Measurements from ENCODE around the gene ANKRD28. TPM values are rescaled to one million over a fixed set of nuclear protein-coding genes. Genes with fewer than 3 reads are reported as not detected.
A peak's percentile ranks its signal among the peaks of the same experiment; 100 is the strongest.

ANKRD28 gene
- total RNA-seq, 2 experiments from 2014 or later: 52.9 to 59.9 TPM

GRCh38 chr3:15631426-15632211 is 166.2 kb downstream of the ANKRD28 start:
- no peaks in the 10 kb centered on the region for H4K20me1 ChIP-seq (ENCODE audit: insufficient read depth, low read length)
- no peak overlapping the region for H3K4me3 ChIP-seq (ENCODE audit: low read depth, low read length, poor library complexity, severe bottlenecking)
- no peak overlapping the region for H2AFZ ChIP-seq (ENCODE audit: low read length)
- H3K79me2 ChIP-seq (ENCODE audit: insufficient read depth, low read depth, low read length): no peaks in the 10 kb centered on the region
- intact Hi-C loops (cut with micrococcal nuclease; ENCODE audit: unreplicated experiment): loop anchor here (2.0 to 10.0 kb wide), 4 partner anchors 323 to 616 kb away; no protein-coding TSS in a partner anchor
- no peaks in the 10 kb centered on the region for H3K36me3 ChIP-seq (ENCODE audit: insufficient read depth, low read length)
- TF ChIP-seq EZH2phosphoT487 (IDR thresholded peaks at IDR 0.05; ENCODE audit: borderline replicate concordance, low read depth, low read length): no peak
- TF ChIP-seq, protein P1, sequence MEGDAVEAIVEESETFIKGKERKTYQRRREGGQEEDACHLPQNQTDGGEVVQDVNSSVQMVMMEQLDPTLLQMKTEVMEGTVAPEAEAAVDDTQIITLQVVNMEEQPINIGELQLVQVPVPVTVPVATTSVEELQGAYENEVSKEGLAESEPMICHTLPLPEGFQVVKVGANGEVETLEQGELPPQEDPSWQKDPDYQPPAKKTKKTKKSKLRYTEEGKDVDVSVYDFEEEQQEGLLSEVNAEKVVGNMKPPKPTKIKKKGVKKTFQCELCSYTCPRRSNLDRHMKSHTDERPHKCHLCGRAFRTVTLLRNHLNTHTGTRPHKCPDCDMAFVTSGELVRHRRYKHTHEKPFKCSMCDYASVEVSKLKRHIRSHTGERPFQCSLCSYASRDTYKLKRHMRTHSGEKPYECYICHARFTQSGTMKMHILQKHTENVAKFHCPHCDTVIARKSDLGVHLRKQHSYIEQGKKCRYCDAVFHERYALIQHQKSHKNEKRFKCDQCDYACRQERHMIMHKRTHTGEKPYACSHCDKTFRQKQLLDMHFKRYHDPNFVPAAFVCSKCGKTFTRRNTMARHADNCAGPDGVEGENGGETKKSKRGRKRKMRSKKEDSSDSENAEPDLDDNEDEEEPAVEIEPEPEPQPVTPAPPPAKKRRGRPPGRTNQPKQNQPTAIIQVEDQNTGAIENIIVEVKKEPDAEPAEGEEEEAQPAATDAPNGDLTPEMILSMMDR (conservative IDR thresholded peaks at IDR 0.05; ENCODE audit: low read length): no peak
- H3K9me3 ChIP-seq (ENCODE audit: low read length): no peaks in the 10 kb centered on the region
- DNase-seq (ENCODE audit: low spot score): no peak
- CTCF ChIA-PET (ENCODE audit: unreplicated experiment): no interaction called here
- H3K9me2 ChIP-seq (ENCODE audit: insufficient read depth, low read length): no peaks in the 10 kb centered on the region
- BruUV-seq (replicated peaks): no TSS peak
- H3K4me1 ChIP-seq (ENCODE audit: insufficient read depth, low read length, poor library complexity, severe bottlenecking): peaks cover 10% of the 10 kb centered on the region
- no peak overlapping the region for H3K4me2 ChIP-seq (ENCODE audit: low read length)
- no peak overlapping the region for H3K27ac ChIP-seq (ENCODE audit: low read depth, low read length, poor library complexity, severe bottlenecking)
- POLR2A ChIA-PET: interaction anchor here (0.6 kb wide), 1 partner anchor 454 kb away, joined by 3 read pairs; no protein-coding TSS in a partner anchor

GRCh38 chr3:15630646-15631350 is 167.0 kb downstream of the ANKRD28 start:
- no peaks in the 10 kb centered on the region for H4K20me1 ChIP-seq (ENCODE audit: insufficient read depth, low read length)
- peak overlapping the region; percentile 64; the same call in 1 of the 2 replicates for H2AFZ ChIP-seq (ENCODE audit: low read length)
- no peaks in the 10 kb centered on the region for H3K9me3 ChIP-seq (ENCODE audit: low read length)
- H3K9me2 ChIP-seq (ENCODE audit: insufficient read depth, low read length): no peaks in the 10 kb centered on the region
- ChIA-PET CTCF (ENCODE audit: unreplicated experiment) (interaction anchor here (0.7 to 1.1 kb wide), 2 partner anchors 167 to 181 kb away, joined by 3 read pairs; partner anchors contain the start of gene ANKRD28), POLR2A (interaction anchor here (0.8 kb wide), 1 partner anchor 83 kb away, joined by 3 read pairs; no protein-coding TSS in a partner anchor)
- peak overlapping the region; percentile 49 for H3K4me2 ChIP-seq (ENCODE audit: low read length)
- intact Hi-C loops (cut with micrococcal nuclease; ENCODE audit: unreplicated experiment): loop anchor here (1.0 to 10.0 kb wide), 5 partner anchors 182 to 617 kb away; no protein-coding TSS in a partner anchor
- H3K4me1 ChIP-seq (ENCODE audit: insufficient read depth, low read length, poor library complexity, severe bottlenecking): peaks cover 10% of the 10 kb centered on the region
- no peaks in the 10 kb centered on the region for H3K79me2 ChIP-seq (ENCODE audit: insufficient read depth, low read depth, low read length)
- no peak for DNase-seq (ENCODE audit: low spot score)
- H3K4me3 ChIP-seq (ENCODE audit: low read depth, low read length, poor library complexity, severe bottlenecking): peak overlapping the region; percentile 35
- H3K36me3 ChIP-seq (ENCODE audit: insufficient read depth, low read length): no peaks in the 10 kb centered on the region
- H3K27ac ChIP-seq (ENCODE audit: low read depth, low read length, poor library complexity, severe bottlenecking): no peak overlapping the region
- no peak for TF ChIP-seq EZH2phosphoT487 (IDR thresholded peaks at IDR 0.05; ENCODE audit: borderline replicate concordance, low read depth, low read length)
- TF ChIP-seq, protein P1 (conservative IDR thresholded peaks at IDR 0.05; ENCODE audit: low read length): no peak
- BruUV-seq (replicated peaks): no TSS peak
